Hematopoietic multipotent progenitor cell (in vitro differentiated cells): ENCODE data around the gene HOXA3. TPM values are rescaled to one million over a fixed set of nuclear protein-coding genes. Genes with fewer than 3 reads are reported as not detected.

Source experiments
- DNase-seq, 3 donors: peaks; one replicate each; pipeline ENCODE4 v3.0.0-alpha.2; 2011 to 2015; ENCODE audit warnings: low read depth in 2 of 3, low spot score in 2 of 3
- total RNA-seq: library from RNA; depleted of rRNA; stranded (reverse); fragments of >200 nt; gene quantifications from one replicate; pipeline ENCODE4 v1.2.3, GENCODE V29; 2012

HOXA3 gene
- total RNA-seq, 1 donor: 14.3 TPM

DNA sequence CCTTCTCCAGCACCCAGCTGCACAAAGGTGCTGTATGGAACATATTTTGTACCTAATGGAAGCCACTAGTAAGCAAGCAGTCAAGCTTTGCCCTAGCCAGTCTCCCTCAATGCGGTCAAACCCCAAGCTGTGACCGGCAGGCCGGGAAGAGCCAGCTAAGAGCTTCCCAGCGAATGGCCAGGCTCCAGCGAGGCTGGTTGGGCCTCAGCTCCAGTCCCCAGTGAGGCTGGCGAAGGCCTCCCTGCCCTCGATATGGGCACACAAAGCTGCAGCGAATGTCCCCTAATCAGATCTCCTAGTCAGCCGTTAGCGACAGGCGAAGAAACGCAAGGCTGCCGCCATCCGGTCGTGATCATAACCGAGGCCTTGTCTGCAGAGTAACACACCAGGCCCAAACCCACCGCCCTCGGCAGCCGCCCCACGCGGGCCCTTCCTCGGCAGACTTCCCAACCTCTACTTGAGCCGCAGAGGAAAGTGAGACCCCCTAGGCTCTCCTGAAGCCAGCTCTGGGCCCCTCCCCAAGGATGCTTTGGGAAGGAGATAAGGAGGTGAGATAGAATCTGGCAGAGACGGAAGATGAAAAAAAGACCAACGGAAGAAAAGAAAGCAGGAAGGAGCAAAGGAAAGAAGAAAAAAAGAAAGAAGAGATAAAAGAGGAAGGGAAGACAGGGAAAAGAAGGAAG, 16.0 kb upstream of the HOXA3 start:
- DNase-seq: peak in 2 of 3 donors; percentile 86 to 92

DNA sequence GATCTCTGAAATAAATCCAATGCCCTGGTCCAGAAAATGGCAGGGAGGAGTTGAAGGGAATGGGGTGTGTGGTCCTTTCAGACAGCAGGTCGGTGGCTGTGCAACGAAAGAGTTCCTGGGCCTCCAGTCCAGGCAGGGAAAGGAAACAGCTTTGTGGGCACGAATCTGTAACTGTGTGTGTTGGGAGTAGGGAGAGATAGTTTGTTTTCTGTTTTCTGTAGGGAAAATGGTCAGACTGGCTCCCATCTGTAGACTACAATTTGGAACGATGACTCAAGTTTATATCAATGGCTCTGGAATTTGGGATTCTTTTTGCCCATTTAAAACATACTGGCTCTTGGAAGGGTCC, 15.5 kb upstream of the HOXA3 start:
- no peak for DNase-seq

DNA sequence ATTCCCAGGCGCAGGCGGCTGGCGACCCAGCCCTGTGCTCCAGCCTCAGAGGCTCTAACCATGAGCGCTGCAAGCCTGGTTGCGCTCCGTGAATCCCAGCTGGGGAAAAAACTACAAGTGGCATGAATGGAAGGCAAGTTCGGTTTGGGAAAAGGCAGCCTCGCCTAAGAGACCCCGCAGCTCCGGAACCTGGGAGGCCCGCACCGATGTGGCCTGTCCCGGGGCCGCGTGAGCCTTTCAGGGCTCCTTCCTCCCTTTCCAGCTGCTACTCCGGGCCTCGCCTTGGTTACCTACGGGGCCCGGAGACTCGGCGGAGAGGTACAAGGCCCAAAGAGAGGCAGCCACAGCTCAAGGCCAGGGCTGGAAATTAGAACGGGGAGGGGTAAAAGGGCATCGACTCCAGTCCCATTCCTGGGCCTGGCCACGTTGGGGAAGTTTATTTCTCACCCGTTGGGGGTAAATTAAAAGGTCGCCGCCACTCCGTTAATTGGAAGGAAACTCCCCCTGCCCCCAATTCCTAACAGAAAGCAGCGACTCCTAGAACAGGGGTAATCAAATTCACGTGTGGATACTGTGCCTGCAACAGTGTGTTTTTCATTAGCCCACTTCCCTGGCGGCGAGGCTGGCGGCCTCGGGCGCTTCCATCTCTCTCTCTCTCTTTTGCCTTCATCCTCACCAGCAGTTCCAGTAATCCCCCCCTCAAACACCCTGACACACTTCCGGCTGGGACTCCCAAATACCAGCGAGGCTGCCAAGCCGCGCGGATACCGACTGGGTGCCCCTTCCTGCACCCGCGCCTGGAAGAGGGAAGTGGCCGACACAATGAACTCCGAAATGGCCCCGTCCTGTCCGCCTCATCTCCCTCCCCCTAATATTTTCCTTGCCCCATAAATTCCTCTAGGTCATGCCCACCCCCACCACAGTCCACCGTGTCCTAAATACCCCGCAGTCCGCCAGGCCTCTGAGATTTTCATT, 14.4 kb upstream of the HOXA3 start:
- DNase-seq: peak in 1 of 3 donors; percentile 43

DNA sequence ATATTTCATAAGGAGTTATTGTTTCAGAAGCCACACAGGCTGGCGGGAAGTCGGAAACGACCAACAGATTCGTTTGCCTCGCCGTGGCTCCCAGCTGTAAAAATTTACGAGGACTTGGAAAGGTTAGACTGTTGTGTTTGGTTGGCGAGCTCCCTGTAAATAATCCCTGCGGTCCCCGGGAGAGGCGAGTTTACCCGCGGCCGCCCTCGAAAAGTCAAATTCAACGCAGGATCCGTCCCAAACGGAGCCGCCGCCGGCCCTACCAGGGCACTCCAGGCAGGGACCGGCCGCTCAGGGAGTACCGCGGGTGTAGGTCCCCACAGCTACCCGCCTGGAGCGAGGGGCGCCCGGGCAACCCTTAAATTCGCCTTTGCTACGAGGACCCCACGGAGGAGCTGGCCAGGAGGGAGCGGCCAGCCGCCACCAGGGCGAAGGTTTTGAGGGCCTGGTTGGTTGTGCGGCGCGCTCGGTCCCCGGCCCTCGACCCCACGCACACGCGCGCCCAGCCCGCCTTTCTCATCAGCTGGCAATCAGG, 13.7 kb upstream of the HOXA3 start:
- DNase-seq: no peak

DNA sequence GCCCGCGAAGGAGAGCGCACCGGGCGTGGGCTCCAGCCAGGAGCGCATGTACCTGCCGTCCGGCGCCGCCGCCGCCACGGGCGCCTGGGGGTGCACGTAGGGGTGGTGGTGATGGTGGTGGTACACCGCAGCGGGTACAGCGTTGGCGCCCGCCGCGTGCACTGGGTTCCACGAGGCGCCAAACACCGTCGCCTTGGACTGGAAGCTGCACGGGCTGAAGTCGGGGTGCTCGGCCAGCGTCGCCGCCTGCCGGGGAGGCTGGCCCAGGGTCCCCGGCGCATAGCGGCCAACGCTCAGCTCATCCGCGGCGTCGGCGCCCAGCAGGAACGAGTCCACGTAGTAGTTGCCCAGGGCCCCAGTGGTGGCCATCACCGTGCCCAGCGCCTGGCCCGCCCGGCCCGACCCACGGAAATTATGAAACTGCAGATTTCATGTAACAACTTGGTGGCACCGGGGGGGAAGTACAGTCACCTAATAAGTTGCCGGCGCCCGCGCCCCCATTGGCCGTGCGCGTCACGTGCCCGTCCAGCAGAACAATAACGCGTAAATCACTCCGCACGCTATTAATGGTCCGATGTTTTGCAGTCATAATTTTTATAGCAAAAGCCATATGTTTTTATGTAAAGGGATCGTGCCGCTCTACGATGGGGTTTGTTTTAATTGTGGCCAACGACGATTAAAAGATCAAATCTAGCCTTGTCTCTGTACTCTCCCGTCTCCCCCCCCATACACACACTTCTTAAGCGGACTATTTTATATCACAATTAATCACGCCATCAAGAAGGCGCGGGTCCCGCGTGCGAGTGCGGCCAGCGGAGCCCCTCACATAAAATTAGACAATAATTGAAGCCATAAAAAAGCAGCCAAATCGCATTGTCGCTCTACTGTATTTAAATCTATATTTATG, 13.0 kb upstream of the HOXA3 start, which contains the start of gene HOXA9:
Gene HOXA9, minus strand, starts transcription at position 449 of the 907 bp plus-strand sequence. Its CDS starts 80 bp downstream, at position 369.
- peak in 2 of 3 donors; percentile 95 to 96 for DNase-seq

DNA sequence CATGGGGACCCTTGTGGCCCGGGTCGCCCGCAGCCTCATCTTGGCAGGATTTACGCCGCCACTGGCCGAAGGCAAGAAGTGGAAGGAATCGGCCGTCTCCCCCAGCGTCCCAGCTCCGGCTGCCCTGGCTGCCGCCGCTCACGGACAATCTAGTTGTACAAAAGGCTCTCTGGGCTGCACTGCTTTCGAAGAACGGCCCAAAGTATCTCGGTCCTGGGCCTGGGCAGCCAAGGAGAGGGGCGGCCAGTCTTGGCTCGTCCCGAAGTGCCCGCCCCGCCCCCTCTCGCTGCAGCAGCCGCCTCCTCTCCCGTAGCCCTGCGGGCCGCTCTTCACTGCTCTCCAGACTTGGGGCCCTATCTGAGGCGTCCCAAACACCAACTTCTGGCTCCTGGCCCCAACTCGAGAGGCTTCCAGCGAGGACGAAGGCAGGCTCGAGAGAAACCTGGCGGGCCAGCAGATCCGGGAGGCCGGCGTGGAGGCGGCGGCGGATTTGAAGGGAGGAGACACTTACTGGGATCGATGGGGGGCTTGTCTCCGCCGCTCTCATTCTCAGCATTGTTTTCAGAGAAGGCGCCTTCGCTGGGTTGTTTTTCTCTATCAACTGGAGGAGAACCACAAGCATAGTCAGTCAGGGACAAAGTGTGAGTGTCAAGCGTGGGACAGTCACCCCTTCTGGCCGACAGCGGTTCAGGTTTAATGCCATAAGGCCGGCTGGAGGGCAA, 12.1 kb upstream of the HOXA3 start:
- DNase-seq: peak in 1 of 3 donors; percentile 57

DNA sequence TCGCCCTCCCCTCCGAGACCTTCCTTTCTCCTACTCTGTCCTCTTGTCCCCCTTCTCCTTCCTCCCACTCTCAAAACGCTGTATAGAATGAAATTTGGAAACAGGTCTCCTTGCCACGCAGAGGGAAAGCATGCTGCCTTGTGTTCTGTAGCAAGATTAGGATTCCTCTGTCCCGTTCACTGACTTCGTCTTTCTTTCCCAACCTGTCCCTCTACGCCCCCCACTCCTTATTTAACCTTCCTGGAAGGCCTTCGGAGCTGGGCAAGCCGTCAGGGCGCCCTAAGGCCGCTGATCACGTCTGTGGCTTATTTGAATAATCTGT, 11.6 kb upstream of the HOXA3 start:
- no peak for DNase-seq

DNA sequence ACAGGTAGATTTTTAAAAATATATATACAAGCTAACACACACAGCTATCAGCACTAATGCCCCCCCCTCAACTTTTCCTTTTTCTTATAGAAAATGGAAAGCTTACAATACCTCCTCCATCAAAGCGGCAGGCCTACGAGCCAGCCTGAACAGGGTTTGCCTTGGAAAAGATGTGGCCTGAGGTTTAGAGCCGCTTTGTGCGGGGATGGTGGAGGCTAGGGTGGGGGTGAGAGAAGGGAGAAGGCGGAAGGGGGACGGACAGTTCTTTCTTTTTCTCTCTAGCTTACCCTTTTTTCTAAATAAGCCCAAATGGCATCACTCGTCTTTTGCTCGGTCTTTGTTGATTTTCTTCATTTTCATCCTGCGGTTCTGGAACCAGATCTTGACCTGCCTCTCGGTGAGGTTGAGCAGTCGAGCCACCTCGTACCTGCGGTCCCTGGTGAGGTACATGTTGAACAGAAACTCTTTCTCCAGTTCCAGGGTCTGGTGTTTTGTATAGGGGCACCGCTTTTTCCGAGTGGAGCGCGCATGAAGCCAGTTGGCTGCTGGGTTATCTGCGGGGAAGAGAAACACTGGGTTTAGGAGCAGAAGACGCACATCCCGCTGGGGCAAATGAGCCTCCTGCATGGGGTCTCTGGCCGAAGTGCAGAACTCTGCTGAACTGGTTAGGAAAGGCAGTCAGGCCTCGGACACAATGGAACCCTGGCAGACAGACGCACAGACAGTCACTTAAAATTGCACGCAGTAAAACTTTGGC, 11.1 kb upstream of the HOXA3 start:
- DNase-seq: peak in 1 of 3 donors; percentile 7

DNA sequence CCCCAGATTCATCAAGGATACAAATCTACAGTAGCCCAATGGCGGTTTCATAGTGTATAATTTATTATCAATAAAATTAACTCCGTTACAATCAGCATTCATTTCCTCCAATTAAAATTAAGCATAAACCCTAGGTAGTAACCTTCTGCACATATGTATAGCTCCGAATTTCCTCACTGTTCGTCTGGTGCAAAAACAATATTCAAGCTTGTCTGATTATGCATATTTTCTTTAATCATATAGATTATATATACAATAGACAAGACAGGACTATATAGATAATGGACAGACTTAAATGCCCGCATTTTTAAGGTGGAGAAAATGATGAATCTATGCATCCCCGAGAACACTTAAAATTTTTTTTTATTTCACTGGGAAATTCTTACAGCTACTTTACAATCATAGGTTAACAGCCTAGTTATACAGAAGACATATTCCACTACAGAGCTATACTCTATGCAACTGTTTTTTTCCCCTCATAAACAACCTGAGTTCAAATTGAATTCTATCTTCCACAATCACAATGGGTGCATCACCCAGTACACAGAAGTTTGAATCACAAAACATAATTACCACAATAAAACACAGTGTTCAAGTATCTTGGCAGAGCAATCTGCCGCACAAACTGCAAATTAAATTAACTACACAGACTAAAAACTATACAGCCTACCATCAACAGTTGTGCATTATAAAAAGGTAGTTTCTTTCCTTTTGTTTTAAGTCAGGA, 10.3 kb upstream of the HOXA3 start:
- DNase-seq: no peak

DNA sequence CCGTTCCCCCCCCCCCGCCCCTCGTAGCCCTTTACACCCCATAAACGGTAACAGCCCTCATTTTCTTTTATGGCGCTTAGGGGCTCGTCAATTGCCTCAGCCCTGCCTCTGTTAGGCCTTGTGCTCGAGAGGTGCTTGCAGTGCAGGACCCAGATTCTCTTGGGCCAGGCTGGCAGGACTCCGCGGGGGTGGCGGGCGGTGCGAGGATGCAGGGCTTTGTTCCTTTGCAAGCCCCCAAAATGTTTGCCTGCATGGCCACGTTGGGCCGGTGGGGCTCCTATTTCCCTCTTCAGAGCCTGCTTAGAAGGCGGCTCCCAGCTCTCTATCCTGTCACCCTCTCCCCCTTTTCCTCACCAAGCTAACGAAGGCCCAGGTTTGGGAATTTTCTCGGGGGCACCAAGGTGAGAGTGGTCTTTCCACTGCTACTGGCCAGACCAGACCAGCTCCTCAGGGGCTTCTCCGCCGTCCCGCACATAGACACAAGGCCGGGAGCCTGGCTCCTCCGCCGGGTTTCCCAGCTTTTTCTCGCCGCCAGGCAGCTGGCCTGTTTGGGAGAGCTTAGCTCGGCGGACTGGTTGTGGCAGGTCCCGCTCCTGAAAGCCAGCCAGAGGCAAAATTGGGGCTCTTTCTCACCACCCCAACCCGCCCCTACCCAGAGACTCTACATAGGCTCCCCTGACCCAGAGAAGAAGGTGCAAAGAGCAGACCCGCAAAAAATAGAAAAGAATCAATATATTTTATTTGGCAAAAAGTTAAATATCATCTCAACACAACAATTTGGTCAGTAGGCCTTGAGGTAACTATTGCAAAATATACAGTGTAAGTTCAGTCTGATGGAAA, 9.6 kb upstream of the HOXA3 start:
- DNase-seq: no peak

DNA sequence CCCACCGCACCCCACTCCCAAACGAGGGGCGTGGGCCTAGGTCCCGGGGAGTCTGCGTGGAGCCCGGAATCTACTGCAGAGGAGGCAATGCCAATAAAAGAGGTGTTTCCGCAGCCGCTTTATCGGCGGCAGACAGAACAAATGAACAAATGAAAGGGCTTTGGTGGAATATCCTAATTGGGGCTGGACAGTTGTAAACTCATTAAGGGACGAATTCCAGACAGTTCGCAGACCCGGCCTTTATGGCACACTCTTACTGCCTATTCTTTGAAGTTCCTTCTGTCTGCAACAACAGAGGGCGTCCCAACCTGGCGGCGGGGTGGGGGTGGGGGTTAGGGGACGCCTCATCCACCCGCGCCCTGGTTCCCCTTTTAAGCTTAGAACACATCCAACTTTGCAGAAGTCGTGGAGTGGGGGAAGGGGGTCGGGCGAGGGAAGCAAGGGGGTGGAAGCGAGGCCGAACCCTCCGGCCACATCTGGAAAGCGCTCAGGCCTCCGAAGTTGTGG, 8.9 kb upstream of the HOXA3 start:
- peak in 2 of 3 donors; percentile 88 to 95 for DNase-seq

DNA sequence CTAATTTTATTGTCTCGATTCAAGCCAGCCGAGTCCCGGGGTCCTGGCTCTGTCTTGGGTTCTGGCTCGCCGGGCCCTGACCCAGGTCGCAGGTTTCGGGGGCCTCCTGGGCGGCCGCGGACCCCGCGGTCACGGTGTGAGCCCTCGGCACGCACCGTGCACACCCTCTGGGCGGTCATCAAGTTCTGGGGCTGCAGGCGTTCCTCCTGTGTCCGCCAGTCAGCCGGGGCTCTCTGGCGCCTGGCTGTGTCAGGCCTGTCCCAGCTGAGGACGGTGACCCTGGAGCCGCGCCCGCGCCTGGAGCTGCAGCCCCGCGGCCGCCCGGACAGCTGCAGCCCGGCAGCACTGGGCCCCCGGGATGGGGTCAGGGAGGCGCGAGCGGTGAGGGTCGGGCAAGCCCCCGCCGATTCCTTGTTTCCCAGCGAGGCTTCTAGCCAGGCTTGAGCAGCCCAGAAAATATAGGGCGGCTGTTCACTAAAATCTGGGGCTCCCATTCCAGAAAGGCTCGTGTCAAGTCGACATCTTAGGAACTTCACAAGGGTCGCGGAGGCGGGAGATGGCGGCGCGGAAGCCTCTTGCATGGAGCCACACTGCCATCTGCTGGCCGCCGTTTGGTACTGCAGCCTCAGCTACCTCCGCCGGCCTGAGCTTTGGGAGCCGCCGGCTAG, 8.3 kb upstream of the HOXA3 start:
- peak; percentile 80 to 91 (median 89) for DNase-seq

DNA sequence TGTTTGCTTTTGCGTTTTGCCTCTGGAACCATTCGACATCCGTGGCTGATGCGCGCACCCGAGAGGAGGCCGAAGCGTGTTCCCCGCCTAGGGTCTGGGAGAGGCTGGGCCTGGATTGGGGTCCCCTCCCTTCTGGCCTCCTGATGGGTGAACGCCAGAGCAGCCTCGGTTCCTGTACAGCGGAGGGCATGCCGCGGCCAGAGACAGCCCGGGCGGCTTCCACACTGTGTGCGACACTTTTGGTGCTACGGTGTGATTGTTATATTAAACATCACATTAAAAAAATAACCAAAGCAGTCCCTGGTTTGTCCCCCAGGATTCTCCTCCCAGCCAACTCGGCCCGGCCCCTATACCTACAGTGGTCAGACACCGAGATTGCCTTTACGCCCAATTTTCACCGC, 7.8 kb upstream of the HOXA3 start:
- no peak for DNase-seq

DNA sequence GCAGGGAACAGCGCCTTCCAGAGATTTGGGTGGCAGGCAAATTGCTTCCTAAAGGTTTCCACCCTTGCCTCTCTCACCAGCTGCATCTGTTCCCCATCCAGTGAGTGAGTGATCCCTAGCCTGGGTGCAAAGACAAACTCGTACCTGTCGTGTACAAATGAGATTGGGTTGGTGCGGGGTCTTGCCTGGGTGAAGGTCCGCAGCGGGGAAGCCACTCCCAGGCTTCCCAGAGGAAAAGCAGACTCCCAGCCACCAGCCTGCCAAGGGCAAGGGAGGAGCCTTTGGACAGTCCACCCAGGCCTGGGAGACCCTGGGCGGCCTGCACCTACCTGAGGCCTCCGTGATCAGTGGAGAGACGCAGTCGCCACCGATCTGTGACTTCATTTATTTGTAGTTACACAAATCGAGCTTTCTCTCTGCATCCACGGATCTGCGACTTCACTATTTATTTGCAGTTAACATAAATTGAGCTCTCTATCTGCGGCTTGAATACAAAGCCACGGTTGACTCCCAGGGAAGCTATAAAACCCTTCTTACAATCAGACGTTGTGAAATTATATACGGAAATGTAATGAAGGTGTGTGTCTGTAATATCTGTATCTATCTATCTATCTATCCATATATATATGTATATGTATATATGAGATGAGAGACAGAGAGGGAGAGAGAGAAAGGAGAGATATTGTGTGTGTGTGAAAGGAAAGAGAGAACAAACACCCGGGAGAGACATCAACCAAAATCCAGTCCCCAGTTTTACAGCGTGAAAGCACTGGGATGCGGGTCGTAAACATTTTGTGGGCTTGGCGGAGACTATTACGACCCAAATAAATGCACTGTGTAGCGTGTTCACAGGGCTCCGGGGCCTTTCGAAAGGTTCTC, 7.1 kb upstream of the HOXA3 start:
- no peak for DNase-seq

DNA sequence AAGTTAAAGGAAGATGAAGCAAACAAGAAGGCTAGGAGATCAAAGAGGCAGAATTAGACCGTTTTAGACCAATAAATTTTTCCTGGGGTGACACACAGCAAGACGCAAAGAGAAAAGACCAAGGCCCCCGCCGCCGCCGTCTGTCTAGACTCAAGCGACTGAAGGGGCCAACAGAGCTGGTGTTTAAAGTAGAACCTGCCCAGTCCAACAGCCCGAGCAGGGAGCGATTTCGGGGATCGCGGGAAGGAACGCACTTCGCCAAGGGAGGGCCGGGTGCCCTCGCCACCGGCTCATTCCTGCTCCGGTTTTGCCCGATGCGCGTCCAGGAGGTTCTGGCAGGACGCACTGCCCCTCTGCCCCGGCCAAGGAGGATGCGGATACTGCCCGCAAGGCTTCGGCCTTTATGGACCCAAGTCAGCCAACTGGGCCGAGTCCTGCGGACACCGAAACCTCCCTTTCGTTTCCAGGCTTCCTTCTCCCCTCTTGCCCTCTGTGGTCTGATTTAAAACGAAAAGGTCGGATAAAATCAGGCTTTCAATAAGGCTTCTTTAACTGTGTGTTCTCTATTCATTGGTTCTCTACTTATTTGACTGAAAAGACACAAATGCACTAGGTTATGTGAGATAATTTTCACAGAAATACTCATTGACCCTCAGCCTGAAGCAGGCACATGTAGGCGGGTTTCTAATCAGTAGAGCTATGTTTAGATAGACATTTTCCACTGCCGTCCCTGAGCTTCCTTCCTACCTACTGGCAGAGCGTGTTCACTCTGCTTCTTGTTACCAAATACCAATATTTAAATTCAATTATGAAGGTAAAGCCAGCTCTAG, 6.3 kb upstream of the HOXA3 start:
- no peak for DNase-seq
